Stimulated activated effector memory CD8-positive, alpha-beta T cell treated with anti-CD3 and anti-CD28 coated beads, Interleukin-12 subunit alpha, Interleukin-12 subunit beta, amount 100 ng/mL, for 72 hours (primary cell): ENCODE data around the gene ADAMTS9.

Source experiments
- ATAC-seq: fragments of 150-1000 bp; cut with Tn5 transposase; 2 replicates; pipeline ENCODE4 v1.10.0; 2021
- DNase-seq, 2 donors: peaks; one replicate each; pipeline ENCODE4 v3.0.0; 2021 to 2022; ENCODE audit warnings: low spot score in 2 of 2
- H3K27ac Mint-ChIP-seq: one replicate; pipeline ENCODE4 v1.8.0; 2022; ENCODE audit warnings: mild to moderate bottlenecking, mixed read lengths
- H3K36me3 Mint-ChIP-seq: one replicate; pipeline ENCODE4 v1.8.0; 2022; ENCODE audit warnings: mild to moderate bottlenecking, mixed read lengths
- H3K4me1 Mint-ChIP-seq: one replicate; pipeline ENCODE4 v1.8.0; 2022; ENCODE audit warnings: mixed read lengths
- H3K4me3 Mint-ChIP-seq: one replicate; pipeline ENCODE4 v1.8.0; 2022; ENCODE audit warnings: mild to moderate bottlenecking, mixed read lengths
- H3K9me3 Mint-ChIP-seq: one replicate; pipeline ENCODE4 v1.8.0; 2022; ENCODE audit warnings: mixed read lengths

Gene ADAMTS9

DNA sequence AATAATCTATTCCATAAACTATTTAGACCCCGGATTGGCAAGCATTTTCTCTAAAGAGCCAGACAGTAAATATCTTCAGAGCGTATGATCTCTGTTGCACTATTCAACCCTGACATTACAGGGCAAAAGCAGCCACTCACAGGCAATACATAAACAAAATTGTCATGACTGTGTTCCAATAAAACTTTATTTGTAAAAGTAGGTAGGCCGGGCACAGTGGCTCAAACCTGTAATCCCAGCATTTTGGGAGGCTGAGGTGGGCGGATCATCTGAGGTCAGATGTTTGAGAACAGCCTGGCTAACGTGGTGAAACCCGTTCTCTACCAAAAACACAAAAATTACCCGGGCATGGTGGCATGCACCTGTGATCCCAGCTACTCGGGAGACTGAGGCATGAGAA is 66.5 kb downstream of the ADAMTS9 start:
- Mint-ChIP-seq H3K27ac (no peak overlapping the region), H3K4me1 (no peaks in the 10 kb centered on the region), H3K9me3 (no peaks in the 10 kb centered on the region), H3K4me3 (no peak overlapping the region), H3K36me3 (no peaks in the 10 kb centered on the region)
- DNase-seq: no peak
- ATAC-seq: no peak

DNA sequence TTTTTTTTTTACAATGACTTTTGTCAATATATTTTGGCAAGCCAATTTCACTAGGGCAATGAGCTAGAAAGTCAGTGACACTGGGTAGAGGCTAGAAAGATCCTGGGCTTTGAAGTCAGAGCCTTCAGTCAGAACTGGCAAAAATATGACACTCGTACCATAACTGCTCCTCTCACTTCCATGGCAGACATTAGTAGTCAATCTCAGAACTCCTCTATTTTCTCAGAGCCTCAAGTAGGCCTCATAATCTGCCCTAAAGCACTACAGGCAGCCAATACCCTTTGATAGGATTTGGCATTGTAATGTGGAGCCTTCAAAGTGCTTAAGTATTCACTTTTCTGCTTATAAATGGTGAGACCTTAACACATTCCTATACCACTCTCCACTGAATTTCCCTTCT is 67.8 kb downstream of the ADAMTS9 start:
- no peak overlapping the region for H3K4me3 Mint-ChIP-seq
- H3K4me1 Mint-ChIP-seq: no peaks in the 10 kb centered on the region
- no peak for ATAC-seq
- H3K27ac Mint-ChIP-seq: no peak overlapping the region
- no peaks in the 10 kb centered on the region for H3K9me3 Mint-ChIP-seq
- no peaks in the 10 kb centered on the region for H3K36me3 Mint-ChIP-seq
- no peak for DNase-seq

DNA sequence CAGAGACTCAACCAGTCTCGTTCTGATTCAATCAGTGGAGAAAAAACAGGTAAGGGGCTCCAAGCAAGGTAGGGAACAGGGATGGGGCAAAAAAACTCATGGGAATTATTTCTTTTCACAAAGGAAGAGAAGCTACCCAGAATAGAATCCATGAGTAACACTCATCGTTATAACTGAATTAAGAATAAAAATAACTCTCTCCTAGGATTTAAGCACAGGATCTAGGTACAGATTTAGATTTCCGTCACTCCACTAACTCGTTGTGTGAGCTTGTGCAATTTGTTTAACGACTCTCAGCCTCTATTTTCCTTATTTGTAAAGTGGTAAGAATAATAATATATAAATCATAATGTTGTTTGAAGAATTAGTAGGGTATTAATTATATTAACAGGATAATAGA is 68.6 kb downstream of the ADAMTS9 start:
- no peak overlapping the region for H3K27ac Mint-ChIP-seq
- ATAC-seq (no peak), DNase-seq (no peak)
- no peaks in the 10 kb centered on the region for H3K36me3 Mint-ChIP-seq
- H3K4me1 Mint-ChIP-seq: no peaks in the 10 kb centered on the region
- peaks cover 4% of the 10 kb centered on the region for H3K9me3 Mint-ChIP-seq
- no peak overlapping the region for H3K4me3 Mint-ChIP-seq

DNA sequence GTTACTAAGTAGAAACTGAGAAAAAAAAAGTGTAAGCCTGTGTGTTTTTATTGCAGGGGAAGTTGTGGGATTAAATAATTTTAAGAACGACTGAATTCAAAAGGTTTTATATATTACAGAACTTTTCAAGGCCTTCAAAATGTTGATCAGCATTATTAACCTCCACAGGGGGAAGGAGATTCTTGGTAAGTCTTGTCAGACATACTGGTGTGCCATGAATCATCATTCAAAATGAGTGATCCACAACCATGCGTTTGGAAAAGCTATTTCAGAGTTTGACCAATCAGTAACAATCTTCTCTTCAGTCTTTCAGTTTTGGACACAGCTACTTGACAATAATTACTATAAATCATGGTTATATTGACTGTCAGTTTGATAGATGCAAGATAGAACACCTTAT is 70.2 kb downstream of the ADAMTS9 start:
- Mint-ChIP-seq H3K36me3 (no peaks in the 10 kb centered on the region), H3K27ac (no peak overlapping the region), H3K9me3 (peaks cover 4% of the 10 kb centered on the region), H3K4me3 (no peak overlapping the region), H3K4me1 (no peaks in the 10 kb centered on the region)
- ATAC-seq (no peak), DNase-seq (no peak)

DNA sequence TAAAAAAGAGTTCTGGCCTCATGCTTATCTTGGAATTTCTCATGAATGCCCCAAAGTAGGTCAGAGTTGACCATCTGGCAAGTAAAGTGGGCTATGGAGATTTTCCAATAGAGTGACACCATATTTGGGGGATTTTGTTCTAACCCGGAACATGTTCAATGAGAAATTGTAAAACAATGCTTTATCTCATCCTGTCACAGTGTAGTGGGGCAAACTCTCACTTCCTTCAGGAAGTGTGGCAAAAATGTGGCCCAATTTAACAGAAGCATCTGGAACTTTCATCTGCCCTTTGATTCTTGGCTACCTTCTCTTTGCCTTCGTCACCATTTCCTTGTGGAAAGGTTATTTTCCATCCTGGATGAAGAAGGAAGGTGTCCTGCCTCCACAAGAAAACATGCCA is 70.8 kb downstream of the ADAMTS9 start:
- no peaks in the 10 kb centered on the region for H3K36me3 Mint-ChIP-seq
- no peak for DNase-seq
- no peak overlapping the region for H3K27ac Mint-ChIP-seq
- ATAC-seq: no peak
- peaks cover 4% of the 10 kb centered on the region for H3K9me3 Mint-ChIP-seq
- no peaks in the 10 kb centered on the region for H3K4me1 Mint-ChIP-seq
- no peak overlapping the region for H3K4me3 Mint-ChIP-seq

DNA sequence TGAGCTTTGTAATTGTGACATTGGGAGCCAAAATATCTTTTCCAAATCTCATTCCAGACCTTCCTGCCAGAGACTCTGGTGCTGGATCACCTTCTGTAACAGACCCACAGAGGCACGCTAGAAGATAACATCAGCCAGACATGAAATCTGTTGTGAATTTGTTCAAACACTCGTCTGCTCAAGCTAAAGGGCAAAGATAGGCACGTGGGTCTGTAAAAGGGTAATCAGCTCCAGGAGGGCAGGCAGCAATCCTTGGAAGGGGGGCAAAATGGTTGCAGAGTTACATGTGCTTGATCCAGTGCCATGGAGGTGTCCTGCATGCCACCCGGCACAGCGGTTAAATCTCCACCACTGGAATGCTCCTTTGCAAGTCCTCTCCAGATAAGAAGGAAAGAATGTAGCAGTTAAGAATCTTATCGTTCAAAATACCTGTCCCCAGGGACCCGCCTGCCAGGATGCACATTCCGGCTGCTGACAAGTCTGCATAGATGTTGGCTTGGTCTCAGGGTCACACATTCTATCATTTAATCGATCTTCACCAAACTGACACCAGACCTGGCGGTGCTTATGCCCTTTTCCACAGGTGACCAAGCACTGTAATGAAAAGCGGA is 74.8 kb downstream of the ADAMTS9 start:
- DNase-seq: no peak
- no peak overlapping the region for H3K27ac Mint-ChIP-seq

DNA sequence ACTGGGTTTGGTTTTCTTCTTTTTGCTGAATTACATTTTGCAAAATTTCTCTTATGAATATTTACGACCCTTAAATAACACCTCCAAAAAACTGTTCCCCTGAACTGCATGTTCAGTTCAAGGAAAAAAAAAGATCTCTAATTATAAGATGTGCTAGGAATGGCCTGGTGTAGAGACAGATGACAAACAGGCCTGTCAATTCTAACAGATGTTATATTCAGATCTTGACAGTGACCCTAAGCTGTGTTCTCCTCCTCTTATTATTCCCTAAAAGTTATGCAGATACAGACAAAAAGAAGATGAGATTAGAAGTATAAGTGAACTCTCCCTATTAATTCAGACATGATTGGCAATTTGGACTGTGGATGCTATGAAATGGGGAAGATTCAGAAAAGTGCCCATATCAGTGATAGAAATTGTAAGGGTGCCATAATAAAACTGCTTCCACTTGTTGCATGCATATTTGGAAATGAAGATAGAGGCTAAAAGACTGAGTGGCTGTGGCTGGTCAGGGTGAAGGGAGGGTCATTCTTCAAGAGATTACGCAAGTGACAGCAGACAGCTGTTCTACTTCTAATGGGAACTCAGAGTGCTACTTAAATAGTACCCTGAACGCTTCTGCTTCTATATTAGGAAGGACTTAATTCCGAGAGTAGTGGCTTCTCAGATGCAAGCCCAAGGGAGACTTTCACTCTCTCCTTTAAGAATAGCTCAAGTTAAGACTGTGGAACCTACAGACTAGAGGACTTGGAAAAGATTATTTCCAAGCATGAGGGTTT is 75.5 kb downstream of the ADAMTS9 start:
- no peak for DNase-seq
- Mint-ChIP-seq H3K27ac (no peak overlapping the region), H3K36me3 (no peaks in the 10 kb centered on the region), H3K9me3 (peaks cover 4% of the 10 kb centered on the region), H3K4me3 (no peak overlapping the region), H3K4me1 (no peaks in the 10 kb centered on the region)
- no peak for ATAC-seq

More for the DNA sequence above, 74.8 kb downstream of the ADAMTS9 start:
- no peaks in the 10 kb centered on the region for H3K4me1 Mint-ChIP-seq
- no peak for ATAC-seq
- no peaks in the 10 kb centered on the region for H3K36me3 Mint-ChIP-seq
- H3K9me3 Mint-ChIP-seq: peaks cover 4% of the 10 kb centered on the region
- no peak overlapping the region for H3K4me3 Mint-ChIP-seq

DNA sequence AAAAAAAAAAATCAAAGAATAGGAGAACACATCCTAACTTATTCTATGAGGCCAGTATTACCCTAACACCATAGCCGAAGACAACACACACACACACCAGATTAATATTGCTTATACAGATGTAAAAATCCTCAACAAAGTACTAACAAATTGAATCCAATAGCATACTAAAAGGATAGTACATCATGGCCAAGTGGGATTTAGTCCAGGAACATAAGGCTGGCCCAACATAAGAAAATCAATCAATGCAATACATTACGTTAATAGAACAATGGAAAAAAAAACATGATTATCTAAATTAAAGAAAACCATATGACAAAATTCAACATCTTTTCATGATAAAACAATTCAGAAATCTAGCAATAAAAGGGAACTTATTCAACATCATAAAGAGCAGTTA is 79.1 kb downstream of the ADAMTS9 start:
- Mint-ChIP-seq H3K9me3 (no peaks in the 10 kb centered on the region), H3K36me3 (no peaks in the 10 kb centered on the region), H3K27ac (no peak overlapping the region), H3K4me3 (no peak overlapping the region), H3K4me1 (no peaks in the 10 kb centered on the region)
- ATAC-seq (no peak), DNase-seq (no peak)

DNA sequence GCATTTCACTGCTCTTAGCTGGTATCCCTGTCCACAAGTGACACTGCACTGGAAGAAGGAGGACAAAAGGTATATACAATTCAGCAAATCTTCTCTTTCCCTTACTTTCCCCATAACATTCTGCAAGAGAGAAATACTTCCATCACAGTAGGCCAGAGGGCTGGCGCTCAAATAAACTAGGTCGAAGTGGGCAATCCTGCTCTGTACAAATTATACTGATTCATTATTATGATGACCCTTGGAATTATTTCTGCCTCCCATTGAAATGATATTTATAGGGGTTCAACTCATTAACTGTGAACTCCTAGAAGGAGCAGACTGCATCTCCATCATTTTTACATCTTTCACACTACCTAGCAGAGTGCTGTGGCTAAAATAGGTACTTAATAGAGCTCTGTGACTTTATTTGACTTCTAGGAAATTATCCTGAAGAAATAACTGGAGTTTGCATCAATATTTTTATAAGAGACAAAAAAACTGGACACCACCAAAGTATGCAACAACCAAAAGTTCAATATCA is 80.7 kb downstream of the ADAMTS9 start:
- DNase-seq (no peak), ATAC-seq (no peak)
- H3K9me3 Mint-ChIP-seq: no peaks in the 10 kb centered on the region
- no peak overlapping the region for H3K4me3 Mint-ChIP-seq
- no peaks in the 10 kb centered on the region for H3K4me1 Mint-ChIP-seq
- H3K27ac Mint-ChIP-seq: no peak overlapping the region
- no peaks in the 10 kb centered on the region for H3K36me3 Mint-ChIP-seq

DNA sequence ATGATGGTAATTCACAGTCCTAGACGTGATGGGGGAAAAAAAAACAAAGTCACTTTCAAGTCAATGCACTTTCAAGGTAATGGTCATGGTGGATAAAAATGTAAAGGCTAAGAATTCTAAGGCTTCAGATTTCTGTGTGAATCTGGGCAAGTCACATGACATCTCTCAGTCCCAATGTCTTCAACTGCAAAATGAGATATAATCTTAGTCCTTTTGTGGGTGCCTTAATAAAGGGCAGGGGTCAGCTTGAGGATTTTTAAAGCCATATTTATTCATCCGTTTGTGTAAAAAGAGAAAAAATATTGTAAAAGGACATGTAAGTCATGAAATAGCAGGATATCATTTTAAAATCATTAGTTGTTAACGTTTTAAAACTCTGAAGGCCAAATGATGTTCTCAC is 83.5 kb downstream of the ADAMTS9 start:
- Mint-ChIP-seq H3K4me3 (no peak overlapping the region), H3K27ac (no peak overlapping the region), H3K4me1 (no peaks in the 10 kb centered on the region), H3K36me3 (no peaks in the 10 kb centered on the region), H3K9me3 (no peaks in the 10 kb centered on the region)
- ATAC-seq: no peak
- DNase-seq: no peak

DNA sequence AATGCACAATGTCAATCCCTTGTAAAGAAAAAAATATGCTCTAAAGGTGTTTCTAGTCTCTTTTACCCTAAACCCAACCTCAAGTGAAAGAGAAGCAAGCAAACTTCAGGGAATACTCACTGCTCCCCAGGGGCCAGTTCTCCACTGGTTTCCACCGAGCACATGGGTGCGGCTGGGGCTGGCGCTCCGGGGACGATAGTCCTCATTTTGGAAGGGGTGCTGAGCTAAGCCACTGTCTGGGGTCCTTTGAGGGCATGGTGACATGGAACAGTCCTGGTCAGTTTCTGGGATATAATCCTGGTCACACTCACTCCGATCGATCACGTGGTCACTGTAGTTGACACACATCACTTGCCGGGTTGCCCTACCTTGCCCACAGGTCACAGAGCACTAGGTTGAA is 86.0 kb downstream of the ADAMTS9 start:
- ATAC-seq: no peak
- no peaks in the 10 kb centered on the region for H3K9me3 Mint-ChIP-seq
- no peak for DNase-seq
- H3K4me3 Mint-ChIP-seq: no peak overlapping the region
- H3K4me1 Mint-ChIP-seq: no peaks in the 10 kb centered on the region
- no peaks in the 10 kb centered on the region for H3K36me3 Mint-ChIP-seq
- no peak overlapping the region for H3K27ac Mint-ChIP-seq

DNA sequence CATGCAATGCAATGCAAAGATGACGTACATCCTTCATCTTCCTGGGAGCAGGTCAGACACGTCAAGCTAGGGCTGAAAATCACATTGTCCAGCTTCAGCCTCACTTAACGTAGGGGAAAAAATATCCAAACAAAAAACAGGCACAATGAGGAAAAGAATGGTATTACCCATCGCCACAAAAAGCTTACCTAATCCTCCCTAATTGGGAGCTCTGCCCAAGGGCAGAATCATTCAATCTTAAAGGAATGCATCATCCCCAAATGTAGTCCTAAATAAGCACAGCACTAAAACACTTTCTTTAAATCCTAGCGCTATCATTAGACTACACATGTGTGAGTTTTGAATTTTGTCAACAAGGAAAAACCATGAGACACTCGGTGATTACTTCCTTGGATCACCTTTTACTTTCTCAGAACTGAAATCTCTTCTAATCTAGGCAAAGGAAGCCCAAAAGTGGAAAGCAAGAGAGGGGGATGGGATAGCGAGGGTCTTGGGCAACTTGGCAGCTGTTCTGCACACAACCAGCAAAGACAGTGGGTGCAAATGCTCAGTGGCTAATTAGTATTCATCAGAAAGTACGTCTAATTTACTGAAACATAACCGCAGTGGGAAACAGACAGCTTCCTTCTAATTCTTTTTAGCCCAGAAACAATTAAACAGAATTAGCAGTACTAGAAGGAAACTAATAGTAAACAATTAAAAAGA is 87.4 kb downstream of the ADAMTS9 start:
- Mint-ChIP-seq H3K4me1 (no peaks in the 10 kb centered on the region), H3K4me3 (no peak overlapping the region), H3K36me3 (no peaks in the 10 kb centered on the region), H3K9me3 (no peaks in the 10 kb centered on the region), H3K27ac (no peak overlapping the region)
- ATAC-seq (no peak), DNase-seq (no peak)

DNA sequence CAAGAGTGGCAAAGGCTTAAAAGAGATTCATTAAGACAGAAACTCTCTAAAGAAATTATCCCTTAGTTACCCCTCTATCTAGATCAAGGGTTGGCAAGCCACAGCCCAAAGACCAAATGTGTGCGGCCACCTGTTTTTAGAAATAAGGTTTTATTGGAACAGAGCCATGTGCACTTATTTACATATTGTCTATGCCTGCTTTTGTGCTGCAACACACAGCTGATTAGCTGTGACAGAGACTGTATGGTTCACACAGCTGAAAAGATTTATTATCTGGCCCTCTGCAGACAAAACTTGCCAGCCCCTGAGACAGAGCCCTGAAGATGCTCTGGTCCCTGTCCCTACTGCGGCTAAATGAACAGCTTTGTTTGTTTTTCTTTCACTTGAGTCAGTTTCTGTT is 88.1 kb downstream of the ADAMTS9 start:
- no peaks in the 10 kb centered on the region for H3K9me3 Mint-ChIP-seq
- H3K36me3 Mint-ChIP-seq: no peaks in the 10 kb centered on the region
- no peak overlapping the region for H3K4me3 Mint-ChIP-seq
- DNase-seq (no peak), ATAC-seq (no peak)
- no peaks in the 10 kb centered on the region for H3K4me1 Mint-ChIP-seq
- no peak overlapping the region for H3K27ac Mint-ChIP-seq

DNA sequence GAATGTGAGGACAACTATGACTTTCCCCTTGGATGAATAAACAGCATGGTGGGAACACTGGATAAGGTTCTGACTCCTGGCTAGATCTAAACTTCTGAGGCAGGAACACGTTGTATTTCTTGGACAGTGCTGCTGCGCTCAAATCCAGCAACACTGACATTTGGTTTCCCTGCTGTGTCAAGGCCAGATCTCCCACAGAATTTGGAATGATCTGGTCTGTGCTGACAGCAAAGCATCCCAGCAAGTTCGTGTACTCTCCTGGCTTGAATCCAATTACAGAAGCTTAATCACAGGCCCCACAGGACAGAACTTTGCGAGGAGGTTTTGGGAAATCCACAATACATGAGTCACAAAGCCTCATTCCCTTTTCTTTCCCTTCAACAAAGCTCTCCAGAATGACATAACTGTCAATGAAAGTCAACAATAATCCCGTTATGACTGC is 92.5 kb downstream of the ADAMTS9 start:
- no peaks in the 10 kb centered on the region for H3K9me3 Mint-ChIP-seq
- H3K4me3 Mint-ChIP-seq: no peak overlapping the region
- H3K27ac Mint-ChIP-seq: no peak overlapping the region
- no peaks in the 10 kb centered on the region for H3K36me3 Mint-ChIP-seq
- DNase-seq (no peak), ATAC-seq (no peak)
- H3K4me1 Mint-ChIP-seq: no peaks in the 10 kb centered on the region

DNA sequence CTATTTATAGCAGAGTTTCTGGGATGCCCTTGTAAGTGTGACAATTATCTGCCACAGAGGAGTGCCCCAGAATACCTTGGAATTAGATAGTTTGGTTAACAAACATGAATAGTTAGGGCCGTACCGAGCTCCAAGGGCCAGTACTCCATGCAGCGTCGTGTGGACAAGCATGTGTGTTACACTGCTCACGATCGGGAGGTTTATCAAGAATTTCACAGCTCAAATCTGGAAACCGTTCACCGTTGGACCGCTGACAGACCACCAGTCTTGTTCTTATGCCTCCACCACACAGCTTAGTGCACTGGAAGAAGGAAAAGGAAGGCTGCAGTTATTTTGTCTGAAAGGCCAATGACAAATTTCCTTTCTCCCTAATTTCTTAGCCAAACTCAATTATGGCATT is 93.7 kb downstream of the ADAMTS9 start:
- H3K4me1 Mint-ChIP-seq: no peaks in the 10 kb centered on the region
- ATAC-seq (no peak), DNase-seq (no peak)
- H3K9me3 Mint-ChIP-seq: no peaks in the 10 kb centered on the region
- no peaks in the 10 kb centered on the region for H3K36me3 Mint-ChIP-seq
- H3K27ac Mint-ChIP-seq: no peak overlapping the region
- no peak overlapping the region for H3K4me3 Mint-ChIP-seq

DNA sequence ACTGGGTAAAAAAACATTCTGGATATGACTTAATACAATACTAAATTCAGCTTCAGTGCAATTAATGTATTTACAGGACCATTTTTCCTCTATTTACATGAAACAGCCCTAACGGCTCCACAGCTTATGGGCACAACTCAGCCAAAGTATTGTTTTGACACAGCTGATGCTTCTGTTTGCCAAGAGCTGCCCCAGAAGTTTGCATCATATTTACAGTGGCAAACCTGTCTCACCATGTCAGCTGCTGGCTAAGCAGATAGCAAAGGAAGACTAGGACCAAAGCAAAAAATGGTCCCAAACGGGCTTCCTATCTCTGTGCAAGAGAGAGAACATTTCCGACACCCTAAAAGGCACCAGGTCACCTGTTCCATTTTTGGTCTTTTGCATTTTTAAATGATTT is 94.5 kb downstream of the ADAMTS9 start:
- Mint-ChIP-seq H3K4me1 (no peaks in the 10 kb centered on the region), H3K4me3 (no peak overlapping the region), H3K9me3 (no peaks in the 10 kb centered on the region), H3K36me3 (no peaks in the 10 kb centered on the region), H3K27ac (no peak overlapping the region)
- ATAC-seq (no peak), DNase-seq (no peak)
